WERI-Rb-1 (cell line): ENCODE results near the gene PLAU.
"Not testable (repeated sequence)": the region's sequence is repeated elsewhere in the genome, so short reads cannot be mapped to it uniquely, and the experiment has no call there.

ENCODE experiments used
- DNase-seq: peaks from one replicate; pipeline ENCODE4 v3.0.0-alpha.2; 2020
- H3K27ac ChIP-seq: fragments of 250-450 bp; sonication (Bioruptor Pico); 2 replicates; pipeline ENCODE4 v1.5.1; 2020; ENCODE audit warnings: mild to moderate bottlenecking, moderate library complexity
- H3K27me3 ChIP-seq: fragments of 250-450 bp; sonication (Bioruptor Pico); 2 replicates; pipeline ENCODE4 v1.5.1; 2021; ENCODE audit warnings: mild to moderate bottlenecking, low read depth, moderate library complexity; ENCODE audit not compliant: insufficient read depth, severe bottlenecking
- H3K36me3 ChIP-seq: fragments of 250-450 bp; sonication (Bioruptor Pico); 2 replicates; pipeline ENCODE4 v1.5.1; 2020; ENCODE audit warnings: mild to moderate bottlenecking, moderate library complexity
- H3K4me3 ChIP-seq: 2 replicates; pipeline ENCODE4 v1.5.1; 2011; ENCODE audit warnings: low read depth, mild to moderate bottlenecking, control low read depth, low read length
- H3K9me3 ChIP-seq: fragments of 250-450 bp; sonication (Bioruptor Pico); 2 replicates; pipeline ENCODE4 v1.5.1; 2021; ENCODE audit warnings: mild to moderate bottlenecking, moderate library complexity; ENCODE audit not compliant: severe bottlenecking
- TF ChIP-seq, protein P1 (sequence below): IDR thresholded peaks from 2 replicates; pipeline ENCODE4 v1.5.1; 2011; ENCODE audit warnings: low read depth, mild to moderate bottlenecking, control low read depth, inconsistent platforms, low read length

The PLAU gene

DNA sequence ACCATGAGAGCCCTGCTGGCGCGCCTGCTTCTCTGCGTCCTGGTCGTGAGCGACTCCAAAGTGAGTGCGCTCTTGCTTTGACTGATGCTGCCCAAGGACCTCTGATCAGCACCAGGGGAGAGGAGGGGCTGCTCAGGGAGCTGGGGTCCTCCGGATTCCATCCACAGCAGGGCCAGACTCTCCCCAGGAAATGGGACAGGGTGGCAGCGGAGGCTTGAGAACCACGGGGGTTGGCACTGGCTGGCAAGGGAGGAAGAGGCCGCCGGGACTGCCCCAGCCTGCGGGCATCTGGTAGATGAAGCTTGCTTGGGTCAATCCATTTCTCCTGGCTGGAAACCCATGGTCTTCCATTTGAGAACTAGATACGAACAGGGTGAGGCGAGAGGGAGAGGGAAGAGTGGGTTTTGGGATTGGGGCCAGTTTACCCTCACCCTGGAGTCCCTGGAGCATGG is 647 bp downstream of the PLAU start:
- Histone ChIP-seq H3K4me3 (peak overlapping the region; percentile 51), H3K27ac (no peak overlapping the region), H3K9me3 (no peaks in the 10 kb centered on the region), H3K36me3 (no peaks in the 10 kb centered on the region), H3K27me3 (peaks cover 9% of the 10 kb centered on the region)
- TF ChIP-seq, protein P1, sequence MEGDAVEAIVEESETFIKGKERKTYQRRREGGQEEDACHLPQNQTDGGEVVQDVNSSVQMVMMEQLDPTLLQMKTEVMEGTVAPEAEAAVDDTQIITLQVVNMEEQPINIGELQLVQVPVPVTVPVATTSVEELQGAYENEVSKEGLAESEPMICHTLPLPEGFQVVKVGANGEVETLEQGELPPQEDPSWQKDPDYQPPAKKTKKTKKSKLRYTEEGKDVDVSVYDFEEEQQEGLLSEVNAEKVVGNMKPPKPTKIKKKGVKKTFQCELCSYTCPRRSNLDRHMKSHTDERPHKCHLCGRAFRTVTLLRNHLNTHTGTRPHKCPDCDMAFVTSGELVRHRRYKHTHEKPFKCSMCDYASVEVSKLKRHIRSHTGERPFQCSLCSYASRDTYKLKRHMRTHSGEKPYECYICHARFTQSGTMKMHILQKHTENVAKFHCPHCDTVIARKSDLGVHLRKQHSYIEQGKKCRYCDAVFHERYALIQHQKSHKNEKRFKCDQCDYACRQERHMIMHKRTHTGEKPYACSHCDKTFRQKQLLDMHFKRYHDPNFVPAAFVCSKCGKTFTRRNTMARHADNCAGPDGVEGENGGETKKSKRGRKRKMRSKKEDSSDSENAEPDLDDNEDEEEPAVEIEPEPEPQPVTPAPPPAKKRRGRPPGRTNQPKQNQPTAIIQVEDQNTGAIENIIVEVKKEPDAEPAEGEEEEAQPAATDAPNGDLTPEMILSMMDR = no peak
- no peak for DNase-seq

- peaks cover 4% of the 10 kb centered on the region for H3K9me3 ChIP-seq
- H3K27ac ChIP-seq = no peak overlapping the region
- H3K36me3 ChIP-seq = no peaks in the 10 kb centered on the region
- no peak for DNase-seq
- no peak overlapping the region for H3K4me3 ChIP-seq
- peaks cover 9% of the 10 kb centered on the region for H3K27me3 ChIP-seq
- TF ChIP-seq, protein P1 = no peak
These were observed 3.1 kb downstream of the PLAU start for GRCh38 chr10:73914036-73914435.

- TF ChIP-seq, protein P1 = no peak
- Histone ChIP-seq H3K9me3 (peaks cover 8% of the 10 kb centered on the region), H3K36me3 (no peaks in the 10 kb centered on the region), H3K27ac (no peak overlapping the region), H3K27me3 (peaks cover 9% of the 10 kb centered on the region), H3K4me3 (no peak overlapping the region)
- DNase-seq = no peak
These were observed 4.4 kb downstream of the PLAU start for GRCh38 chr10:73915206-73915851.

DNA sequence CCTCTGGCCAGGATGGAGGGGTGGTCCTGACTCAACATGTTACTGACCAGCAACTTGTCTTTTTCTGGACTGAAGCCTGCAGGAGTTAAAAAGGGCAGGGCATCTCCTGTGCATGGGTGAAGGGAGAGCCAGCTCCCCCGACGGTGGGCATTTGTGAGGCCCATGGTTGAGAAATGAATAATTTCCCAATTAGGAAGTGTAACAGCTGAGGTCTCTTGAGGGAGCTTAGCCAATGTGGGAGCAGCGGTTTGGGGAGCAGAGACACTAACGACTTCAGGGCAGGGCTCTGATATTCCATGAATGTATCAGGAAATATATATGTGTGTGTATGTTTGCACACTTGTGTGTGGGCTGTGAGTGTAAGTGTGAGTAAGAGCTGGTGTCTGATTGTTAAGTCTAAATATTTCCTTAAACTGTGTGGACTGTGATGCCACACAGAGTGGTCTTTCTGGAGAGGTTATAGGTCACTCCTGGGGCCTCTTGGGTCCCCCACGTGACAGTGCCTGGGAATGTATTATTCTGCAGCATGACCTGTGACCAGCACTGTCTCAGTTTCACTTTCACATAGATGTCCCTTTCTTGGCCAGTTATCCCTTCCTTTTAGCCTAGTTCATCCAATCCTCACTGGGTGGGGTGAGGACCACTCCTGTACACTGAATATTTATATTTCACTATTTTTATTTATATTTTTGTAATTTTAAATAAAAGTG is 6.0 kb downstream of the PLAU start:
- no peak overlapping the region for H3K27ac ChIP-seq
- no peak for DNase-seq
- peaks cover 8% of the 10 kb centered on the region for H3K9me3 ChIP-seq
- peaks cover 1% of the 10 kb centered on the region for H3K27me3 ChIP-seq
- TF ChIP-seq, protein P1 = no peak
- H3K4me3 ChIP-seq = no peak overlapping the region
- H3K36me3 ChIP-seq = no peaks in the 10 kb centered on the region

DNA sequence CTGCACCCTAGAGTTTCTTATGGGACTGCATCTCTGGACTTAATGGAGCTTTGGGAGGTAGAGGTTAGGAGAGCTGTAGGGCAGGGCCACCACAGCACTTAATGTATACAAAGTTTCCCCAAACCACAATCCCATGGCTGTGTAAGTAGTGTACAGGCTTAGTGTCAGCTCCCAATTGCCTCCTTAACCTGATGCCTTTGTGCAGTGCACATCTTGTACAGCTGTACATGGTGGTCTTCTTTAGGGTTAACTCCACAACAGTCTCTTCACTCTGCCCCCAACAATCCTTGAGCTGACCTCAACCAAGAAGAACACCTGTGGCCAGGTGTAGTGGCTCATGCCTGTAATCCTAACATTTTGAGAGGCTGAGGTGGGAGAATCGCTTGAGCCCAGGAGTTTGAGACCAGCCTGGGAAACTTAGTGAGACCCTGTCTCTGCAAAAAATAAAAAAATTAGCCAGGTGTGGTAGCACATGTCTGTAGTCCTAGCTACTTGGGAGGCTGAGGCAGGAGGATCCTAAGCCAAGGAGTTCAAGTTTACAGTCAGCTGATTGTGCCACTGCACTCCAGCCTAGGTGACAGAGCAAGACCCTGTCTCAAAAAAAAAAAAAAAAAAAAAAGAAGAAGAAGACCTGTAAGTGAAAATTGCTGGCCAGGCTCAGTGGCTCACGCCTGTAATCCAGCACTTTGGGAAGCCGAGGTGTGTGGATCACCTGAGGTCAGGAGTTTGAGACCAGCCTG is 6.8 kb downstream of the PLAU start:
- no peaks in the 10 kb centered on the region for H3K36me3 ChIP-seq
- H3K27ac ChIP-seq = no peak overlapping the region
- TF ChIP-seq, protein P1 = no peak
- H3K9me3 ChIP-seq = peaks cover 8% of the 10 kb centered on the region
- DNase-seq = no peak
- no peak overlapping the region for H3K4me3 ChIP-seq
- no peaks in the 10 kb centered on the region for H3K27me3 ChIP-seq

GRCh38 chr10:73919481-73919880 is 8.5 kb downstream of the PLAU start:
- not testable (repeated sequence) for H3K27ac ChIP-seq

More at GRCh38 chr10:73919481-73919880, 8.5 kb downstream of the PLAU start:
- not testable (repeated sequence) for H3K36me3 ChIP-seq, H3K27me3 ChIP-seq, H3K9me3 ChIP-seq, DNase-seq, H3K4me3 ChIP-seq
